Epithelial cell of esophagus (primary cell): ENCODE results near the gene YWHAQ.

Experiments used
- DNase-seq: peaks from one replicate; pipeline ENCODE4 v3.0.0; 2010; ENCODE audit warnings: low read depth
- H3K4me3 ChIP-seq: 2 replicates; pipeline ENCODE4 v1.5.1; 2011; ENCODE audit warnings: mild to moderate bottlenecking, low read length, control low read depth
- CTCF ChIP-seq: IDR thresholded peaks from 2 replicates; pipeline ENCODE4 v1.5.1; 2011; ENCODE audit warnings: low read depth, mild to moderate bottlenecking, low read length, control low read depth, inconsistent platforms; ENCODE audit not compliant: insufficient read depth; ENCODE audit errors: missing control alignments

YWHAQ gene

GRCh38 chr2:9578467-9579235 lies 52.1 kb downstream of the YWHAQ start:
- TF ChIP-seq CTCF: no peak
- H3K4me3 ChIP-seq: no peak overlapping the region
- DNase-seq: no peak

- no peak for TF ChIP-seq CTCF
- DNase-seq: no peak
- H3K4me3 ChIP-seq: no peak overlapping the region
These were observed 56.5 kb downstream of the YWHAQ start for GRCh38 chr2:9574331-9574730.

GRCh38 chr2:9573840-9574239 lies 57.0 kb downstream of the YWHAQ start:
- TF ChIP-seq CTCF: no peak
- no peak for DNase-seq
- no peak overlapping the region for H3K4me3 ChIP-seq

GRCh38 chr2:9573013-9573720 lies 57.6 kb downstream of the YWHAQ start:
- DNase-seq: no peak
- no peak overlapping the region for H3K4me3 ChIP-seq
- TF ChIP-seq CTCF: no peak

- H3K4me3 ChIP-seq: no peak overlapping the region
- no peak for TF ChIP-seq CTCF
- no peak for DNase-seq
These were observed 60.4 kb downstream of the YWHAQ start for GRCh38 chr2:9570182-9571060.

- DNase-seq: peak; percentile 91
- TF ChIP-seq CTCF: no peak
- no peak overlapping the region for H3K4me3 ChIP-seq
These were observed 65.2 kb downstream of the YWHAQ start for GRCh38 chr2:9565436-9566153.
